Retinal pigment epithelial cell (primary cell): Measurements from ENCODE around the gene SIGLEC1.

Experiments
- DNase-seq: peaks from one replicate; pipeline ENCODE4 v3.0.0-alpha.2; 2010; ENCODE audit warnings: low read depth
- H3K4me3 ChIP-seq: 2 replicates; pipeline ENCODE4 v1.5.1; 2011; ENCODE audit warnings: mild to moderate bottlenecking, low read length, control low read depth, moderate library complexity
- TF ChIP-seq, protein P1 (sequence below): conservative IDR thresholded peaks from 2 replicates; pipeline ENCODE4 v1.5.1; 2011; ENCODE audit warnings: low read depth, low read length, control low read depth, inconsistent platforms

The SIGLEC1 gene

GRCh38 chr20:3707508-3707899 lies 4.9 kb downstream of the SIGLEC1 start:
- DNase-seq, result no peak
- TF ChIP-seq, protein P1, sequence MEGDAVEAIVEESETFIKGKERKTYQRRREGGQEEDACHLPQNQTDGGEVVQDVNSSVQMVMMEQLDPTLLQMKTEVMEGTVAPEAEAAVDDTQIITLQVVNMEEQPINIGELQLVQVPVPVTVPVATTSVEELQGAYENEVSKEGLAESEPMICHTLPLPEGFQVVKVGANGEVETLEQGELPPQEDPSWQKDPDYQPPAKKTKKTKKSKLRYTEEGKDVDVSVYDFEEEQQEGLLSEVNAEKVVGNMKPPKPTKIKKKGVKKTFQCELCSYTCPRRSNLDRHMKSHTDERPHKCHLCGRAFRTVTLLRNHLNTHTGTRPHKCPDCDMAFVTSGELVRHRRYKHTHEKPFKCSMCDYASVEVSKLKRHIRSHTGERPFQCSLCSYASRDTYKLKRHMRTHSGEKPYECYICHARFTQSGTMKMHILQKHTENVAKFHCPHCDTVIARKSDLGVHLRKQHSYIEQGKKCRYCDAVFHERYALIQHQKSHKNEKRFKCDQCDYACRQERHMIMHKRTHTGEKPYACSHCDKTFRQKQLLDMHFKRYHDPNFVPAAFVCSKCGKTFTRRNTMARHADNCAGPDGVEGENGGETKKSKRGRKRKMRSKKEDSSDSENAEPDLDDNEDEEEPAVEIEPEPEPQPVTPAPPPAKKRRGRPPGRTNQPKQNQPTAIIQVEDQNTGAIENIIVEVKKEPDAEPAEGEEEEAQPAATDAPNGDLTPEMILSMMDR, result no peak
- no peak overlapping the region for H3K4me3 ChIP-seq

DNA sequence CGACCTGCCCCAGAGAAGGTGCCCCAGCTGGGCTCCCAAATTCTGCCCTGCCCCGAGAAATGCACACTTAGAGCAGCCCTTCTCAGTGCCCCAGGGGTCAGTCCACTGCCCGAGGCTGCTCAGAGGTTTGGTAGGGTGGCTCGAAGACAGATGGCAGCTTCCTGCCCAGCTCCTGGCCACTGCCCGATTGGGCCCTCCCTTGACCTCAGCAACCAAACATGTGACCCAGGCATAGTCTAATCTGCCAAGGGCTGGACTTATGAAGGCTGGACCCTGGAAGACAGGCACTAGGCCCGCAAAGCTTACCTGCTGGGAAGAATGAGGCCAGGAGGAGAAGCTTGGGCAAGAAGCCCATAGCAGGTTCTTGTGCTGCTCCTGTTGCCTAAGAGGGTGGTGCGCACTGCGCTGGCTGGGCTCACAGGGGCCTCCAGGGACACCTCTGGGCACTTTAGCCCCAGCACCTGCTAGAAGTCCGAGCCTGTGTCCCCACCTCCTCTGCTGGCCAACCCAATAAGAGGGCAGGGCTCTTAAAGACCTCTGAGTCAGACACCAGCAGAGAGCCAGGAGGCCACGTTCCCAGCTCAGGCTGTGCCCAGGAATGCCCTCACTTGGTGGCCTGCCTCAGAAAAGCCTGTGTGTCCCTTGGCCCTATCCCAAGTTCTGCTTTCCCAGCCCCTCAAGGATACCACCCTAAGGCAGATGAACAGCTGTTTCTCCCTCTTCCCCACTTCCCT lies 5.5 kb downstream of the SIGLEC1 start:
- H3K4me3 ChIP-seq, result no peak overlapping the region
- TF ChIP-seq, protein P1, result no peak
- peak; percentile 22 for DNase-seq

DNA sequence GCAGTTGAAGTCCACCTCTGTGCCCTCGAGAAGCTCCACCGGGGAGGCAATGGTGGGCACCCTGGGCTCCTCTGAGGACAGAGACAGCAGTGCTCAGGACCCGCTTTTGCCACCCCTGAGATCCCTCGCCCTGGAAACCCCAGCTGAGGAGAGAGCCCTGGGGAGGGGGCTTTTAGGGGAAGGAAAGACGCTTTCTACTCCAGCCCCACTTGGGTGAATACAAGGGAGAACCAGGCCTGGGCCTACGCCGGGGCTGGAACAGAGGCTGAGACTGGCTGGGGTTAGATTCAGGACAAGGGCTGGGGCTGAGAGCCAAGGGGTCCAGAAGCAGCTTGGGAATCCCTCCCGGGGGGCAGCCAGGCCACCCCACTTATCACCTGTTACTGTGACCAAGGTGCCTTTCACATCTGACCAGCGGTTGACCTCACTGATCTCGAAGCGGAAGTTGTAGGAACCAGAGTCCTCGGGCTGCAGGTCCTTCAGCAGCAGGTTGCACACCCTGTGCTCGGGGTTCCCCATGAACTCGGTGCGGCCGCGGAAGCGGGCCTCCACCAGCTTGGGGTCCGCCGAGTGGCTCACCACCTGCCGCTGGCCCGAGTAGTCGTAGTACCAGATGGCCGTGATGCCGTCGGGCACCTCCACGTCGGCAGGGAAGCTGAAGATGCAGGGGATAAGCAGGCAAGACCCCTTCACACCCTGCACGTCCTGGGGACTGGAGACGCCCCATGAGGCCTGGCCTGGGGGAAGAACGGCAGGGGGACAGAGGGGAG lies 6.2 kb downstream of the SIGLEC1 start:
- TF ChIP-seq, protein P1, result no peak
- no peak for DNase-seq
- H3K4me3 ChIP-seq, result no peak overlapping the region

DNA sequence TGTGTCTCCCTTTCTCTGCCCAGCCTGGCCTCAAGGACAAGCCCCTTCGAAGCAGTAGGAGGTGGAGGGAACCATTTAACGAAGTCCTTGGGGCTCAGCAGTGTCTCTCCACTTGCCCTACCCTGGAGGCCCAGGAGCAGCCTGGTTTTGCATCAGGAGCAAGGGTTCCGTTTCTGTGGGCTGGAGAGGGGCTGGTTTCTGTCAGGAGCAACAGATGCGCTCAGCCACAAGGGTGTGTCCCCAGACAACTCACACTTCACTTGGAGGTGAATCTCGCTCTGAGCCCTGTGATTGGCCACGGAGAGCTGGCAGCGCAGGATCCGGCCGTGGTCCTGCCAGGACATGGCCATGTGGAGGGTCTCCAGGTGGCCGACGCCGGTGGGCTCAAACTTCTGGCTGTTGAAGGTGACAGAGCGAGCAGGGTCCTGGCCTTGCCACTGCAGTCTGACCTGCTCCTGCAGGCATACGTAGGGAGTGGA lies 6.9 kb downstream of the SIGLEC1 start:
- no peak overlapping the region for H3K4me3 ChIP-seq
- TF ChIP-seq, protein P1, result no peak
- DNase-seq, result no peak

GRCh38 chr20:3704087-3704486 lies 8.3 kb downstream of the SIGLEC1 start:
- H3K4me3 ChIP-seq, result no peak overlapping the region
- TF ChIP-seq, protein P1, result no peak
- DNase-seq, result no peak

- no peak for DNase-seq
- H3K4me3 ChIP-seq, result no peak overlapping the region
- TF ChIP-seq, protein P1, result no peak
Measured at GRCh38 chr20:3702611-3703391, 9.6 kb downstream of the SIGLEC1 start.
